A549 (cell line): ENCODE measurements around the gene FAM237A. TPM values are rescaled to one million over a fixed set of nuclear protein-coding genes. Genes with fewer than 3 reads are reported as not detected.

Experiments used
- ATAC-seq, 2 experiments: fragments of 200-7000 bp in 1 of 2; fragments of >200 bp in 1 of 2; cut with Nextera tagmentation in 1 of 2; cut with Tn5 transposase in 1 of 2; 3 replicates each; pipeline versions ENCODE4 v1.8.0 to v1.9.1; 2018 to 2020; ENCODE audit warnings: mild to moderate bottlenecking in 1 of 2, moderate library complexity in 1 of 2
- CTCF ChIA-PET: fragments of 300-600 bp; sonication (Branson Sonifier 250); formaldehyde crosslinking; extraction: SDS; loops from one replicate; lab custom pipeline; 2021; ENCODE audit warnings: antibody characterized with exemption, inconsistent platforms; lab: Yijun Ruan, JAX
- POLR2A ChIA-PET: fragments of 350-600 bp; formaldehyde crosslinking; extraction: SDS; loops from one replicate; lab custom pipeline; 2021; ENCODE audit warnings: antibody characterized with exemption, inconsistent platforms; lab: Yijun Ruan, JAX
- DNase-seq, 2 experiments: peaks; one replicate each; pipeline versions ENCODE4 v3.0.0 to v3.0.0-alpha.2; 2011 to 2016; ENCODE audit warnings: low read depth in 1 of 2, low spot score in 1 of 2
- FAIRE-seq: peaks from 2 replicates; lab custom pipeline; 2011; peaks lifted over from hg19 to GRCh38; lab: Jason Lieb, UNC
- H3K27ac ChIP-seq, 2 experiments: fragments of >200 bp; sonication (Bioruptor Twin); formaldehyde crosslinking; 3 replicates each; pipeline ENCODE4 v1.5.1; 2016 to 2017
- H3K4me1 ChIP-seq: fragments of >200 bp; sonication (Bioruptor Twin); formaldehyde crosslinking; 3 replicates; pipeline ENCODE4 v1.6.1; 2016
- H3K4me2 ChIP-seq: fragments of >200 bp; sonication (Bioruptor Twin); formaldehyde crosslinking; 3 replicates; pipeline ENCODE4 v1.6.1; 2016
- H3K4me3 ChIP-seq: fragments of >200 bp; sonication (Bioruptor Twin); formaldehyde crosslinking; 3 replicates; pipeline ENCODE4 v1.5.1; 2016
- H3K9me3 ChIP-seq: fragments of >200 bp; sonication (Bioruptor Twin); formaldehyde crosslinking; 3 replicates; pipeline ENCODE4 v1.6.1; 2016
- BCL3 ChIP-seq: fragments of >200 bp; sonication (Bioruptor Twin); formaldehyde crosslinking; IDR thresholded peaks from 3 replicates; pipeline ENCODE4 v1.6.1; 2016
- CBX2 ChIP-seq: fragments of 200-600 bp; sonication (generic); IDR thresholded peaks from 2 replicates; pipeline ENCODE4 v1.6.1; 2016; ENCODE audit warnings: low read depth, mild to moderate bottlenecking, borderline replicate concordance
- CEBPB ChIP-seq, 2 experiments: fragments of >200 bp in 1 of 2; sonication (Bioruptor Twin) in 1 of 2; formaldehyde crosslinking in 1 of 2; IDR thresholded peaks; 2 replicates each; pipeline ENCODE4 v1.6.1; 2012 to 2016
- CHD2 ChIP-seq: fragments of 150-350 bp; IDR thresholded peaks from 2 replicates; pipeline ENCODE4 v1.6.1; 2014; ENCODE audit warnings: low read length; ENCODE audit not compliant: partially characterized antibody
- CHD4 ChIP-seq: fragments of 200-600 bp; sonication (generic); IDR thresholded peaks from 2 replicates; pipeline ENCODE4 v1.6.1; 2016; ENCODE audit warnings: antibody characterized with exemption, mild to moderate bottlenecking, borderline replicate concordance
- EHF ChIP-seq: fragments of 250-450 bp; sonication (Bioruptor Pico); IDR thresholded peaks from 2 replicates; pipeline ENCODE4 v1.5.0; 2020; ENCODE audit warnings: mild to moderate bottlenecking
- EHMT2 ChIP-seq: fragments of 200-600 bp; sonication (generic); IDR thresholded peaks from 2 replicates; pipeline ENCODE4 v1.6.1; 2016; ENCODE audit warnings: antibody characterized with exemption, low read depth, mild to moderate bottlenecking, moderate library complexity
- EP300 ChIP-seq, 2 experiments: fragments of >200 bp; sonication (Bioruptor Twin); formaldehyde crosslinking; IDR thresholded peaks; 2 replicates in 1 of 2; 3 replicates in 1 of 2; pipeline ENCODE4 v1.6.1; 2016 to 2017
- ESRRA ChIP-seq: fragments of 150-350 bp; IDR thresholded peaks from 2 replicates; pipeline ENCODE4 v1.6.1; 2014; ENCODE audit warnings: mild to moderate bottlenecking, low read length, borderline replicate concordance
- HEYL ChIP-seq: fragments of 250-450 bp; sonication (Bioruptor Pico); IDR thresholded peaks from 2 replicates; pipeline ENCODE4 v1.8.0; 2021; ENCODE audit warnings: mild to moderate bottlenecking, moderate library complexity
- HMGXB4 ChIP-seq: fragments of 250-450 bp; sonication (Bioruptor Pico); IDR thresholded peaks from 2 replicates; pipeline ENCODE4 v1.5.0; 2021; ENCODE audit warnings: mild to moderate bottlenecking, moderate library complexity, borderline replicate concordance
- HOXA7 ChIP-seq: fragments of 250-450 bp; sonication (Bioruptor Pico); IDR thresholded peaks from 2 replicates; pipeline ENCODE4 v1.5.0; 2020; ENCODE audit warnings: mild to moderate bottlenecking, moderate library complexity
- JUN ChIP-seq, 2 experiments: fragments of >200 bp; sonication (Bioruptor Twin); formaldehyde crosslinking; IDR thresholded peaks; 2 replicates in 1 of 2; 3 replicates in 1 of 2; pipeline ENCODE4 v1.6.1; 2016 to 2017
- JUNB ChIP-seq: fragments of >200 bp; sonication (Bioruptor Twin); formaldehyde crosslinking; IDR thresholded peaks from 2 replicates; pipeline ENCODE4 v1.6.1; 2016
- KDM1A ChIP-seq: fragments of 200-600 bp; sonication (generic); IDR thresholded peaks from 2 replicates; pipeline ENCODE4 v1.6.1; 2016; ENCODE audit warnings: low read depth, mild to moderate bottlenecking
- MAFK ChIP-seq: fragments of 450-650 bp; IDR thresholded peaks from 2 replicates; pipeline ENCODE4 v1.6.1; 2014; ENCODE audit not compliant: partially characterized antibody
- MAZ ChIP-seq: fragments of 150-350 bp; IDR thresholded peaks from 2 replicates; pipeline ENCODE4 v1.6.1; 2014; ENCODE audit warnings: antibody characterized with exemption, low read depth, low read length, borderline replicate concordance
- NPAS2 ChIP-seq: fragments of 250-450 bp; sonication (Bioruptor Pico); IDR thresholded peaks from 2 replicates; pipeline ENCODE4 v1.8.0; 2022; ENCODE audit warnings: mild to moderate bottlenecking, moderate library complexity, borderline replicate concordance
- POLR2AphosphoS2 ChIP-seq: conservative IDR thresholded peaks from 2 replicates; pipeline ENCODE4 v1.6.1; 2012; ENCODE audit warnings: low read length, improper control_type of control experiment, inconsistent platforms
- RARB ChIP-seq: fragments of 250-450 bp; sonication (Bioruptor Pico); IDR thresholded peaks from 2 replicates; pipeline ENCODE4 v1.8.0; 2021; ENCODE audit warnings: mild to moderate bottlenecking, moderate library complexity
- RNF2 ChIP-seq: fragments of 200-600 bp; sonication (generic); IDR thresholded peaks from 2 replicates; pipeline ENCODE4 v1.6.1; 2016; ENCODE audit warnings: low read depth, mild to moderate bottlenecking, antibody characterized with exemption, moderate library complexity, borderline replicate concordance
- SREBF2 ChIP-seq: fragments of 450-650 bp; IDR thresholded peaks from 2 replicates; pipeline ENCODE4 v1.6.1; 2014; ENCODE audit warnings: mild to moderate bottlenecking, moderate library complexity
- USF2 ChIP-seq: fragments of 450-650 bp; IDR thresholded peaks from 2 replicates; pipeline ENCODE4 v1.6.1; 2014; ENCODE audit warnings: antibody characterized with exemption
- ZFP36 ChIP-seq: fragments of 450-650 bp; IDR thresholded peaks from 2 replicates; pipeline ENCODE4 v1.6.1; 2014; ENCODE audit warnings: borderline replicate concordance; ENCODE audit not compliant: partially characterized antibody
- WGBS: methylation state at CpG from one replicate; pipeline ENCODE4 v1.1.6; 2017; ENCODE audit errors: missing lambda C conversion rate; 5-methylcytosine and 5-hydroxymethylcytosine counted together
- polyA plus RNA-seq, 4 experiments: library from polyadenylated mRNA; depleted of rRNA in 3 of 4; stranded (reverse); fragments of >200 nt; fragmentation: RNase III in 1 of 4; extraction: RNeasy Plus Mini Kit Qiagen cat#74134 plus additional on column Dnase treatment in 1 of 4; gene quantifications; 2 replicates in 3 of 4; 3 replicates in 1 of 4; pipeline ENCODE4 v1.2.3, GENCODE V29; 2011 to 2017

The FAM237A gene
- polyA plus RNA-seq, 2 of the 4 experiments (the other 2 are of a cell fraction), result not detected

GRCh38 chr2:206647985-206648384 lies 5.7 kb downstream of the FAM237A start:
- no peaks in the 10 kb centered on the region for H3K4me1 ChIP-seq
- ATAC-seq, result no peak
- 3% methylated on average over 1 of the region's 1 CpG for WGBS
- POLR2A ChIA-PET, result no interaction called here
- H3K4me2 ChIP-seq, result no peak overlapping the region
- no peak for FAIRE-seq
- H3K27ac ChIP-seq, result no peak overlapping the region
- H3K9me3 ChIP-seq, result no peaks in the 10 kb centered on the region
- no peak for DNase-seq
- CTCF ChIA-PET, result no interaction called here
- H3K4me3 ChIP-seq, result no peak overlapping the region
- no peak for TF ChIP-seq NPAS2 (CRISPR knock-in tag)
- 0 out of 4 replicates have a peak, but pooled peaks of 1 of the 2 experiments have one; percentile 3 for TF ChIP-seq CEBPB (IDR thresholded peaks at IDR 0.05)

GRCh38 chr2:206657087-206657486 lies 14.8 kb downstream of the FAM237A start:
- 73% methylated on average over 1 of the region's 1 CpG for WGBS
- FAIRE-seq (no peak), ATAC-seq (no peak), DNase-seq (no peak)
- no peak for TF ChIP-seq KDM1A
- no peak for TF ChIP-seq CBX2
- TF ChIP-seq HEYL (CRISPR knock-in tag), result no peak
- TF ChIP-seq HOXA7 (CRISPR knock-in tag), result no peak
- no peak for TF ChIP-seq POLR2AphosphoS2
- TF ChIP-seq EHMT2, result no peak
- no peak for TF ChIP-seq JUN (IDR thresholded peaks at IDR 0.05)
- no peak for TF ChIP-seq MAFK
- no peak for TF ChIP-seq RNF2
- no peak overlapping the region for H3K4me3 ChIP-seq
- CTCF ChIA-PET, result no interaction called here
- H3K9me3 ChIP-seq, result peaks cover 8% of the 10 kb centered on the region; the same call in 1 of the 3 replicates
- H3K4me1 ChIP-seq, result no peaks in the 10 kb centered on the region
- no peak overlapping the region for H3K4me2 ChIP-seq
- POLR2A ChIA-PET, result no interaction called here
- no peak overlapping the region for H3K27ac ChIP-seq

GRCh38 chr2:206665251-206665650 lies 23.0 kb downstream of the FAM237A start:
- no peaks in the 10 kb centered on the region for H3K4me1 ChIP-seq
- H3K4me3 ChIP-seq, result no peak overlapping the region
- no peak for FAIRE-seq
- no peak for DNase-seq
- ATAC-seq, result no peak
- 22% methylated on average over 3 of the region's 3 CpGs for WGBS
- CTCF ChIA-PET, result interaction anchor here (1.0 kb wide), 1 partner anchor 26 kb away, joined by 3 read pairs; no protein-coding TSS in a partner anchor
- H3K9me3 ChIP-seq, result no peaks in the 10 kb centered on the region
- POLR2A ChIA-PET, result no interaction called here
- TF ChIP-seq MAZ (no peak), RNF2 (no peak), CEBPB (IDR thresholded peaks at IDR 0.05) (no peak), RARB (CRISPR knock-in tag) (no peak), HEYL (CRISPR knock-in tag) (no peak), EP300 (IDR thresholded peaks at IDR 0.05) (no peak), HMGXB4 (no peak), CHD4 (no peak), ESRRA (no peak), CHD2 (no peak), BCL3 (no peak), POLR2AphosphoS2 (no peak), ZFP36 (no peak), MAFK (no peak), EHF (CRISPR knock-in tag) (no peak), SREBF2 (no peak), USF2 (no peak), JUNB (no peak)
- no peak overlapping the region for H3K27ac ChIP-seq
- no peak overlapping the region for H3K4me2 ChIP-seq
